GM18517 (cell line): Measurements from ENCODE around the gene CLK4.

Source experiments
- ATAC-seq: cut with Tn5 transposase; IDR thresholded peaks from one replicate; pipeline ENCODE4 v1.9.1; 2021; ENCODE audit warnings: mild to moderate bottlenecking, moderate library complexity; ENCODE audit not compliant: unreplicated experiment

CLK4 gene

GRCh38 chr5:178626484-178627258 is at the start of gene CLK4:
Gene CLK4, minus strand, starts transcription at chr5:178627050. Its CDS starts 3,634 bp downstream, at chr5:178623416.
- peak; percentile 64 for ATAC-seq

- no peak for ATAC-seq
These were observed 49.1 kb upstream of the CLK4 start for GRCh38 chr5:178675922-178676321.

- no peak for ATAC-seq
These were observed 47.5 kb upstream of the CLK4 start for GRCh38 chr5:178674334-178674733.

DNA sequence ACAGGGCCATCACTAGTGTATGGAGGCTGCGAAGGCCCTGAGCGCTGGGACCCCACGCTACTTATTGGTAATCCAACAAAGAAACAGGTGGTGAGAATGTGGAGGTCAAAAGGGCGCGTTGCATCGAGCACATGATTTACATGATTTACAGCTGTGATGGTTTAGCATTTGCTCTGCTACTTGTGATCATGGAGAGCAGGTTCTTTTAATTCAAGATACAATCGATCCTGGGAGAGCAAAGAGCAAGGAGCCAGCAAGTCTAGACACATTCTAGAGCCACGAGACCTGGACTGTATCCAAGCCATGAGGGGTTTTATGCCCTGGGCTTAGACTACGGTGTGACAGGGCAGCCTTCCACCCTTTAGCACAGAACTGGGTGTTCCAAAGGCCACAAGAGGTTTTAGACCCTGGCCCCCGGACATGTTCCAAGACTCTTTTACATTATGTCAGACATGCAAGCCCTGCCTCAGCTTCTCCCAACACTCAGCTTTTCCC is 47.0 kb upstream of the CLK4 start:
- no peak for ATAC-seq

DNA sequence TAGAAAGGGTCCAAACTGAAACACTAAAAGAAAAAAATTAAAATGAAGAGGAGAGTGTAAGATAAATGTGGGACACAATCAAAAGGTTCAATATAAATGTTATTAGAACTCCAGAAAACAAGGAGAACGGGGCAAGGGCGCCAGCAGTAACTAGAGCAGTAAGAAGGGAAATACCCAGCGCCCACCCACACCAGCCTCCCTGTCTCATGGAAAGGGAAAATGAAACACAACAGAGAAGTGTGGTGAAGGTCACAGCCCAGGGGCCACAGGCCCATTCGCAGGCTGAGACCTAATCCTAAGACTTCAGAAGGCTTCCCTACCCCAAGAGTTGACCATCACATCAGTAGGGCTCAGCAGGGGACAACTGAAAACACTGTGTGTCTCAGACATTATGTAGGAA is 45.8 kb upstream of the CLK4 start:
- ATAC-seq, result no peak

- no peak for ATAC-seq
These were observed 44.8 kb upstream of the CLK4 start for GRCh38 chr5:178671602-178672144.

DNA sequence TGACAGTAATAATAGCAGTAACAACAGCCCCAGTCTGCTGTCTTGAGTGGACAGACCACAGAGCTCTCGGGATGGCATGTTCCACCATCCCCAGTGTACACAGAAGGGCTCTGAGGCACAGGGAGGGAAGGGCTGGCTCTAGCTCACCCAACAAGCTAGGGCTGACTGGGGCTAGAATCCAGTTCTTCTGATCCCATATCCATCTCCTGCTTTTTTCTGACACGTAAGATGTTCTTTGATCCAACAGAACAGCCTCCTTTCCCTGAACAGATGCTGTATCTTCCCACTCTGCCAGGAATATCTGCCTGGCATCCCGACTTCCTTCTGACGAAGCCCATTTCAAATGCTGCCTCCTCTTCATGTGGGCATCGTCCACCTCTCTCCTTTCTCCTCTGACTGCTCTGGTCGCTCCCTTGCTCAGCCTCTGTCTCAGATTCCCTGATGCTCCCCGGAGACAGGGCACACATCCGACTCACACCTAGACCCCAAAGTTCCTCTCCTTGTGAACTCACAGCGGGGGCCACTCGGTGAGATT is 43.6 kb upstream of the CLK4 start:
- ATAC-seq, result no peak

- ATAC-seq, result no peak
These were observed 41.7 kb upstream of the CLK4 start for GRCh38 chr5:178668579-178668978.

DNA sequence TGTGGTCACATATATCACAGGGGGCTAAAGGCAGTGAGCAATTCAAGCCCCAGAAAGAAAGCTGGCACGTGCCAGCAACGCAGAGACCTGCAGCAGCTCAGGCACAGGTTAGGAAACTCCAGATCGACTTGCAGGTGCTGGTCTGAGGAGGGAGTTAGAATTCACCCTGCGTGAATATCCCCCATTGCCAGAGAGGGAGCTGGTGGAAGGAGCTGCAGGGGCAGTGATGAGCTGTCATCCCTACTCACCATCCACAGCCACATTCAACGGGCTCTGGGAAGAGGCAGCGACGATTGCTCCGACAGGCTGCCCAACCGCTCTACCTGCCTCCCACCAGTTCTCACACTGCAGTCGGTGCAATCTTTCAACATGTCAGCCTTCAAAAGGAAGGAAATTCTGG is 40.8 kb upstream of the CLK4 start:
- ATAC-seq, result no peak

- no peak for ATAC-seq
These were observed 40.3 kb upstream of the CLK4 start for GRCh38 chr5:178667101-178667500.

GRCh38 chr5:178664141-178664540 is 37.3 kb upstream of the CLK4 start:
- no peak for ATAC-seq

DNA sequence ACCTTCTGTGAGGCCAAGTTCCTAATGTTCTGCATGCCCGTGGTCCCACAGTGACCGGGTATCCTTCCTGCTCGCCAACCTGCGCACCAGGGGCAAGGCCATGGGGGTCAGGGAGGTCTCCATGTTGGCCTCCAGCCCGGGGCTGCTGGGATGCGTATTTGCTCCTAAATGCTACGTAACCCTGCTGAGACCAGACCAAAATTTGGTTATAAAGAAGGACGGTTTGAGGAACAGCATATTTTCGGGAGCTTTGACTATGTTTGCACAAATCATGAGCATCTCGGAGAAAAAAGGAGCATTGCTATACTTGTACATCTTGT is 35.7 kb upstream of the CLK4 start:
- ATAC-seq, result no peak

DNA sequence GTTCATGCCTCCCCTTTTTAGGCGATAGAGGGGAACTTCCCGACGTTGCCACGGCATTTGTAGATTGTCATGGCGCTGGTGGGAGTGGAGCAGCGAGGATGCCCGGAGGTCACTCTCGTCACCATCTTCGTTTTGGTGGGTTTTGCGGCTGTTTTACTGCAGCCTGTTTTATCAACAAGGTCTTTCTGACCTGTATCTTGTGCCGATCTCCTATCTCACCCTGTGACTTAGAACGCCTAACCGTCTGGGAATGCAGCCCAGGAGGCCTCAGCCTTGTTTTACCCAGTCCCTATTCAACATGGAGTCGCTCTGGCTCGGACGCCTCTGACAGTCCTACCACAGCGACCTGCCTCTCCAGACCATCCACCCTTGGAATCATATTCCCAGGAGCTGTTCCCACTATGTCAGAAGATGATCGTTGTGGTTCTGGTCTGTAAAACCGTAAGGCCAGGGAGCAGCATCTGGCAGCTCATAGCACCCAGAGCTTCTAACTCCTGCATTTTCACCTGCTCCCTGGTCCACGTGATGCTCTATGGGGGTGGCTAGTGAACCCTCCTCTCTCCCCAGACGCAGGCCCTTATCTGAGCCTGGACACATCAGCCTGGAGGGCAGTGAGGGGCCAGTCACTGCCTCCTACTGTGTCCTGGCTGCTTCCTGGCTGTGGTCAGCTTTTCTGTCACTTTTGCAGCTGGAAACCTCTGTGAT is 35.1 kb upstream of the CLK4 start:
- ATAC-seq, result no peak

DNA sequence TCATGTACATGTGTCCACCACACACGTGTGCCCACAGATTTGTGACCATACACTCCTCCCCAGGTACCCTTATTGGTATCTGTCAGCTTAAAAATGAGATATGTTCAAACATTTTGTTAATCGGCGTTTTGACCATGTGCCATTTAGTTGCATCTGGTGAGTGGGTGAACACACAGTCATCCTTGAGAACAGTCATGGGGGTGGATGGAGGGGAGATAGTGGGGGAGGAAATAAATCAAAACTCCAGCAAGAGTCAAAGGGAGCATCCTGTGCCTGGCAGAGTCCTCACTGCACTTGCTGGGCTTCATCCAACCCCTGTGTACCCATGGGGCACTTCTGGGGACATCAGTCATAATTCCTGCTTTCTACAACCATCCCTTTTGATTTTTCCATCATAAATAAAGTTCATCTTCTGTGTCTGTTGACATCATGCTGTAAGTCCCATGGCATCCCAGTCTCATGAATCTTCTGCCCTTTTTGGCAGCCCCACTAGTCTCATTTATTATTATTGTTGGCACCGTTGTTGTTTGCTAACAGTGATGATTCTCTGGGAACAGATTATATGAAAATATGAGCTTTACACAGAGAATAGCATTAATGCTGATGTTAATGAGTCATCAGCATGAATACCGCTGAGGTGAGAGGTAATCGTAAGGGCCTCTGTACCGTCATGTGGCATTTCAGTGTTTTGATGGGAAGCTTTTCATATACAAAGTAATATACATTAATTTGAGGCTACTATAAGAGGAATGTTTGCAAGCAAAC is 24.4 kb upstream of the CLK4 start:
- ATAC-seq, result no peak

DNA sequence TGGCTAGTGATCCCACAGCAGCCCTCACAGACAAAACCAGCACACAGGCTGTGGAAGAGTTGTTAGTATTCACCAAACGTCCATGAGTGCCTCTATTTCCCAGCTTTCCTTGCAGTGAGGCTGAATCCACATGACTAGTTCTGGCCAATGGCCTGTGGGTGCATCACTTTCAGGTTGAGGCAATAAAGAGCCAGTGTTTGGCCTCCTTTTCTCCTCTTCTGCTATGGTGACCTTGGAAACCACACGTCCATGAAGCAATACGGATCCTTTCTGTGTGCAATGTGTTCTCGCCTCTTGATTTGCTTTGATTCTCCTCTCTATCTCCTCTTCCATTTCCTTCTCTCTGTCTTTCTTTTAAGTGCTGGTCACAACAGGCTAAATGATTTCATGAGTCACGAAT is 23.4 kb upstream of the CLK4 start:
- ATAC-seq, result no peak

DNA sequence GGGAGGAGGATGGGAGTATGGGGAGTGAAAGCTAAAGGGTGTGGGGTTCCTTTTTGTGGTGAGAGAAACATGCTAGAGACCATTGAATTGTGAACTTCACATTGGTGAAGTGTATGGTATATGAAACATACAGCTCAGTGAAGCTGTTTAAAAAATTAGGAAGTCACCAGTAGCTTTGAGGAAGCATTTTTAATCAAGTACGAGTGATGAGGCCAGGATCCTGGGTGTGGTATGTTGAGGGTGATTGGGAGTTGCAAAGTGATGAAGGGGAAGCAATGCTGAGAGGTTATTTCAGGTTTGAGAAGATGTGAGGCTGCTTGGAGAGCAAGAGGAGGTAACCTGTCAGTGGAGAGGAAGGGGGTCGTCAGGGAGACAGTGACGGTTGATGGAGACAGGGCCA is 22.7 kb upstream of the CLK4 start:
- no peak for ATAC-seq

GRCh38 chr5:178644826-178645545 is 18.1 kb upstream of the CLK4 start:
- no peak for ATAC-seq

DNA sequence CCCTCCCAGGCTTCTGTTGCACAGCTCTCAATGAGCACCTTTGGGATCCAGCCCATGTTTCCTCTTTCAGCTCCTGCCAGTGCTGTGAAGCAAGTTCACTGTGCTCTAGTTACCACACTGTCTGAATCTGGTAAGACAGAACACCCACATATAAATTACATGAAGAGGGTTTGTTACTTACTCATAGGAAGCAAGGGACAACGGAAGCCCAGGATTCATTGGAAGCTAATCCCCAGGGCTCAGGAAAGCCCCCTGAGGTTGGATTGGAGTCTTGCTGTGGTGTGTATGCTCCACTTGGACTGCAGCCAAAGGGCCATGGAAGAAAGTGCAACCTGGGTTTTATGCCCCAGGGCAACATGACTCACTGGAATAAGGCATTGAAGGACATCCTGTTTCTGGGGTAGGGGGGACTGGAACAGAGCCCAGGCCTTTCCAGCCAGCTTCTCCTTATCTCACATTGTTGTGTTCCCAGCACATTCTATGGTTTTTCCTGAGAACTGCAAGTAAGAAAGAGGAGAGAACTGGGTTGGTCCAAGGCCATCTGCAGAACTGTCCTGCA is 15.6 kb upstream of the CLK4 start:
- ATAC-seq, result no peak

GRCh38 chr5:178641711-178642110 is 14.9 kb upstream of the CLK4 start:
- no peak for ATAC-seq

GRCh38 chr5:178640331-178641045 is 13.6 kb upstream of the CLK4 start:
- ATAC-seq, result no peak
